ENCODE results near the gene ACTN4. TPM values are rescaled to one million over a fixed set of nuclear protein-coding genes. Genes with fewer than 3 reads are reported as not detected.

Gene ACTN4
- total and polyA plus RNA-seq, 10 of the 15 experiments (the other 5 are each of a cell fraction or from before 2014, with no cell fraction given): 2.4 to 293 (median 72.5) TPM

- intact Hi-C loops (cut with micrococcal nuclease; ENCODE audit: unreplicated experiment) (no loop called here), in situ Hi-C loops (cut with MboI) (no loop called here)
- Histone ChIP-seq H3K79me2 (ENCODE audit: control insufficient read depth, insufficient read depth, low read length) (no peaks in the 10 kb centered on the region), H3K36me3 (ENCODE audit: control insufficient read depth in 2 of 2, insufficient read depth in 2 of 2, low read length in 1 of 2) (no peaks in the 10 kb centered on the region), H3K9ac (ENCODE audit: control insufficient read depth, insufficient read depth, low read length) (no peak overlapping the region), H3K4me1 (ENCODE audit: control insufficient read depth, insufficient read depth, low read length) (no peaks in the 10 kb centered on the region), H4K20me1 (ENCODE audit: control insufficient read depth, insufficient read depth) (no peaks in the 10 kb centered on the region), H3K4me2 (ENCODE audit: control insufficient read depth, insufficient read depth) (no peak overlapping the region), H3K4me3 (no peak overlapping the region), H2AFZ (ENCODE audit: control insufficient read depth, low read depth, low read length) (no peak overlapping the region), H3K27ac (ENCODE audit: control insufficient read depth, insufficient read depth) (no peak overlapping the region), H3K27me3 (replicated peaks in 1 of 2; ENCODE audit: control insufficient read depth in 2 of 2, insufficient read depth in 2 of 2, low read length in 1 of 2) (no peaks in the 10 kb centered on the region), H3K9me3 (replicated peaks; ENCODE audit: control insufficient read depth, insufficient read depth, low read length) (no peaks in the 10 kb centered on the region)
- 46% methylated on average over 13 of the region's 13 CpGs for WGBS (ENCODE audit: insufficient coverage, insufficient replicate concordance, low lambda C conversion rate, missing lambda C conversion rate)
- DNase-seq (ENCODE audit: low read depth, low spot score) (no peak), FAIRE-seq (no peak), ATAC-seq (no peak)
- POLR2A ChIA-PET: interaction anchor here (0.6 kb wide), 1 partner anchor 92 kb away, joined by 3 read pairs; no protein-coding TSS in a partner anchor
- RAD21 ChIA-PET (ENCODE audit: unreplicated experiment): no interaction called here
- CTCF ChIA-PET: no interaction called here
- SMC1A ChIA-PET (ENCODE audit: uncharacterized antibody, unreplicated experiment): interaction anchor here (0.6 kb wide), 1 partner anchor 244 kb away, joined by 3 read pairs; no protein-coding TSS in a partner anchor
- BruUV-seq (replicated peaks): no TSS peak
- TF ChIP-seq POLR2AphosphoS2 (IDR thresholded peaks at IDR 0.05; ENCODE audit: low read depth, low read length) (no peak), NKRF (conservative IDR thresholded peaks at IDR 0.05) (no peak), ASH2L (IDR thresholded peaks at IDR 0.05; ENCODE audit: borderline replicate concordance, low read depth) (no peak), E2F8 (IDR thresholded peaks at IDR 0.05; ENCODE audit: low read depth, partially characterized antibody) (no peak), JUNB (IDR thresholded peaks at IDR 0.05) (no peak), MTA2 (IDR thresholded peaks at IDR 0.05; ENCODE audit: low read depth) (no peak), ZBTB4 (CRISPR knock-in tag; IDR thresholded peaks at IDR 0.05) (no peak), KAT2A (conservative IDR thresholded peaks at IDR 0.05; ENCODE audit: control insufficient read depth, low read depth, low read length) (no peak), ZNF217 (IDR thresholded peaks at IDR 0.05) (no peak), CBX5 (IDR thresholded peaks at IDR 0.05; ENCODE audit: low read depth) (no peak), RB1 (IDR thresholded peaks at IDR 0.05; ENCODE audit: borderline replicate concordance) (no peak)
- TF ChIP-seq, protein P1, sequence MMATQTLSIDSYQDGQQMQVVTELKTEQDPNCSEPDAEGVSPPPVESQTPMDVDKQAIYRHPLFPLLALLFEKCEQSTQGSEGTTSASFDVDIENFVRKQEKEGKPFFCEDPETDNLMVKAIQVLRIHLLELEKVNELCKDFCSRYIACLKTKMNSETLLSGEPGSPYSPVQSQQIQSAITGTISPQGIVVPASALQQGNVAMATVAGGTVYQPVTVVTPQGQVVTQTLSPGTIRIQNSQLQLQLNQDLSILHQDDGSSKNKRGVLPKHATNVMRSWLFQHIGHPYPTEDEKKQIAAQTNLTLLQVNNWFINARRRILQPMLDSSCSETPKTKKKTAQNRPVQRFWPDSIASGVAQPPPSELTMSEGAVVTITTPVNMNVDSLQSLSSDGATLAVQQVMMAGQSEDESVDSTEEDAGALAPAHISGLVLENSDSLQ (IDR thresholded peaks at IDR 0.05): no peak
Measured at GRCh38 chr19:38774181-38774950, 126.9 kb downstream of the ACTN4 start.

All from GM12878 (cell line).